Measurements from ENCODE around the gene GRID2.

GRID2 gene

DNA sequence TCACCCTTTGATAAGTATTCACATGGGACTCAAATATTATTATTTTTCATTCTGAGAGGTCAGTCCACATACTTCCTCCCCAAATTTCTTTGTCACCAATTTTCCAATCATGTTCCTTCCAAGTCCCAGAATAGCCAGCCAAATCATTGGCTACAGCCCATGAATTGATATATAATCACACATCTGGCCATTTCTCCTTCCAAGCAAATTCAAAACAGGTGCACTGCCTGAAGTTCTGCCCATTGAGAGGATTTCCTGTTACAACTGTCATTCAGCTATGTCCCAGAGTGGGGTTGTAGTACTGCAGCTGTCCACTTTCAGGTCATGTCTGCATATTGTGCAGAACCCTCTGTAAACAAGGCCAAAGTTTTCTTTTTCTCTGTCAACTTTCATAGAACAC is 347.8 kb downstream of the GRID2 start:
- no peak overlapping the region for H3K27ac ChIP-seq
- no peak for DNase-seq (ENCODE audit: low read depth, low spot score)

DNA sequence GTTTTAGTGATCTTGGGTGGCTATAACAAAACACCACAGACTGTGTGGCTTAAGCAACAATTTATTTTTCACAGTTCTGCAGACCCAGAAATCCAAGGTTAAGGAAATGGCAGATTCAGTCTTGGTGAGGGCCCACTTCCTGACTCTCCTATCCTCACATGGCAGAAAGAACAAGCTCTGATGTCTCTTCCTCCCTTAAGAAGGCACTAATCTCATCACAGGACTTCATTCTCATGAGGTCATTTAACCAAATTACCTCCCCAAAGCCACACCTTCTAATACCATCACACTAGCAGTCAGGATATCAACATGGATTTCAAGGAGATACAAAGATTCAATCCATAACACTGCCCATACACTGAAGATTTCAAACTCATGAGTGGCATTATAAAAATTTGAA is 350.3 kb downstream of the GRID2 start:
- DNase-seq (ENCODE audit: low read depth, low spot score), result no peak
- no peak overlapping the region for H3K27ac ChIP-seq

DNA sequence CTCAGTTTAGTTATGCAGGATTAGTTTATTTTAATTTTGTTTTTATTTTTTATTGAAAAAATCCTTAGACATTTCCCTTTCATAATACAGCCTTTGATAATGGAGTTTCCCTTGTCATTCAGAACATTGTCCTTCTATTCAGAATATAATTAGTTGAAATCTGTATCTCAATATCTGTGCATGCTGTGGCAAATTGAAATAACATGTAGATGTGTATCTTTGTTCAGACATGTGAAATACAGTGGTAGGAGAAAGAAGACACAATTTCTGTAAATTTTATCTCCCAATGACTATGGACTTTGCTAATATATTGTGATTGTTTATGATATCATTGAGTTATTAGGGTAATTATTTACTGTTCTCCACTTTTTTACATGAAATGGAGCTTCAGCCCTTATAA is 353.9 kb downstream of the GRID2 start:
- DNase-seq (ENCODE audit: low read depth, low spot score), result no peak
- H3K27ac ChIP-seq, result no peak overlapping the region

DNA sequence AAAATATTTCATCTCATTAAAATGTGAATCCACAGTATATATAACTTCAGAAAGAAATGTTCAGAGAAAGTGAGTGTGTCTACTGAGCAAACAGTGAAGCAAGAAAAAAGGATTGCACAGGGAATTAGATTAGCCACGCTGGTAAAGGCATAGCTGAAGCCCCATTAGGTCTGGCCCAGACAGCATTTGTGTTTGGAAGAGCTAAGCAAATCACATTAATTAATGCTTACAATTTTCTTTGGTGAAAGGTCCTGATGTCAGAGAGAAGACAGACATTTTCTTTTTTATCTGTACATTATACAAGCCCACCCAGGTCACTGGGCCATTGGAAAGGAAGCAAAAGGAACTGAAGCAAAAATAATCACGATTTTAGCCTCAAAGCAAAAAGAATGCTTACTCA is 354.6 kb downstream of the GRID2 start:
- no peak for DNase-seq (ENCODE audit: low read depth, low spot score)

DNA sequence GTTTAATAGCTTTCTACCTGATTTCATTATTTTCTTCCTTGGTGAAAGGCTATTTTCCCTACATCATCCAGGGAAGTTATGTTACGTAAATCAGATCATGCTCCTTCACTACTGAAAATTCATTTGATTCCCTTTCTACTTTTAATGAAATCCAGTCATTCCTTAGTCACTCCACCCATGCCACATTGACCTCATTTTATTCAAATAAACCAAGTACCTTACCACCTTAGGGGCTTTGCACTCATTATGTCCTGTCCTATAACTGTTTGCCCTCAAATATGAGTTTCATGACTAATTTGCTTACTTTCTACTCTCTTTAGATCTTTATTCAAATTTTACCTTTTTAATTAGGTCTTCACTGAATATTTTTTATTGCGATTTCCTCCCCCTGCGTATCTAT is 374.0 kb downstream of the GRID2 start:
- no peak for DNase-seq (ENCODE audit: low read depth, low spot score)
- no peak overlapping the region for H3K27ac ChIP-seq

More for the DNA sequence above, 354.6 kb downstream of the GRID2 start:
- no peak overlapping the region for H3K27ac ChIP-seq

DNA sequence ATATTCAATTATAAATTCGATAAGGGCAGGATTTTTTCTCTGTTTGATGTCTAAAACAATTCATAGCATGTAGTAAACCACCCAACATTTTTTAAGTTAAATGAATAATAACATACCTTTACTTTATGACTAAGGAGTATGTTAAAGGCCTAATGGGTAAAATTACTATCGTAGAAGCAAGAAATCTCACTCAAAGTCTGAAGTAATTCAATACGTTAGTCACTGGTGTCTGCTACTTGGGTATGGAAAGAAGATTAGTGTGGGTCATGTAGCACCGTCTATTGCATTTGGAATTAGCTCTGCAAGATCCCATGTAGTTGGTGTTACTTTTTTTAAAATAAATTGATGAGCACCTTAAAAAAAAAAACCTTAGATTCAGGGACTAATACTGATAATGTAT is 374.5 kb downstream of the GRID2 start:
- H3K27ac ChIP-seq, result no peak overlapping the region
- no peak for DNase-seq (ENCODE audit: low read depth, low spot score)

DNA sequence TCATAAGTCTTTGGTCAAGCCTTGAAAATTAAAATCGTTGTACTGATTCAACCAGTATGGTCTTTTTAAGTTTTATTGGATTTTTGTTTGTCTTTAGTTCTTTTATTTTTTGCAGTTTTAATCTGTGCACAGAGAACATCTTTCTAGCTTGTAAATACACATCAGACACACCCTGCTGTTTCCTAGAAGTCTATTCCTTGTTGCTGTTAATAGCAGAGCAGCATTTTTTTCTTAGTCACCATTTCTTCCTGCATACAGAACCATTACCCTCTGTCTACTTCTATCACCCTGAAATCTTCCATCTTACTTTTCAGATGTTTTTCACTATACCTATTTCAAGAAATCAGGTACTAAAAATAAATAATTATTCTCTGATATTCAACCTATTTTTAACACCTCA is 375.4 kb downstream of the GRID2 start:
- DNase-seq (ENCODE audit: low read depth, low spot score), result no peak
- H3K27ac ChIP-seq, result no peak overlapping the region

DNA sequence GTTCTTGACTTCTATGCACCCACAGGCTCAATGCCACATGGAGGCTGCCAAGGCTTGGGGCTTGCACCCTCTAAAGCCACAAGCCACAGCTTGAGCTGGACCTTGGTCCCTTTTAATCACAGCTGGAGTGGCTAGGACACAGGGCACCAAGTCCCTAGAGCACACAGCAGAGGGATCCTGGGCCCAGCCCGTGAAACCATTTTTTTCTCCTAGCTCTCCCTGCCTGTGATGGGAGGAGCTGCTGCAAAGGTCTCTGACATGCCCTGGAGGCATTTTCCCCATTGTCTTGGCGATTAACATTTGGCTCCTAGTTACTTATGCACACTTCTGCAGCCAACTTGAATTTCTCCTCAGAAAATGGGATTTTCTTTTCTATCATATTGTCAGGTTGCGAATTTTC is 410.9 kb downstream of the GRID2 start:
- H3K27ac ChIP-seq, result no peak overlapping the region
- DNase-seq (ENCODE audit: low read depth, low spot score), result no peak

DNA sequence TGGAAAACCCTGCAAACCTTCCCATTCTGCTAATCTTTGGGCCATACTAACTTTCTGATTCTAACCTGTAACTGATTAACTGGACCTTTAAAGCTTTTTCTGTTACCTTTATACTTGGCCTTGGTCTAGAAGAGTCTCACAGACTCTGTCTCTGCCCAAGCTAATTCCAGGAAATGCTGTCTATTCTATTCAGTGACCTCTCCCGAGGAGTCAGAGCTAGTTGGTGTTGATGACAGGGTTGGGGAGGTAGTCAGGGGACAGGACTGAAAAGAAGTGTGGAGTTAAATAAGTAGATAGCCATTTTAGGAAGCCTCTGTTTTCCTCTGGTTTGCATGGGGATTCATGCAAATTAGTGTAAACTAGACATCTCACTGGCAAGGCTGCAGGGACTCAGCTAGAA is 429.5 kb downstream of the GRID2 start:
- H3K27ac ChIP-seq, result no peak overlapping the region

DNA sequence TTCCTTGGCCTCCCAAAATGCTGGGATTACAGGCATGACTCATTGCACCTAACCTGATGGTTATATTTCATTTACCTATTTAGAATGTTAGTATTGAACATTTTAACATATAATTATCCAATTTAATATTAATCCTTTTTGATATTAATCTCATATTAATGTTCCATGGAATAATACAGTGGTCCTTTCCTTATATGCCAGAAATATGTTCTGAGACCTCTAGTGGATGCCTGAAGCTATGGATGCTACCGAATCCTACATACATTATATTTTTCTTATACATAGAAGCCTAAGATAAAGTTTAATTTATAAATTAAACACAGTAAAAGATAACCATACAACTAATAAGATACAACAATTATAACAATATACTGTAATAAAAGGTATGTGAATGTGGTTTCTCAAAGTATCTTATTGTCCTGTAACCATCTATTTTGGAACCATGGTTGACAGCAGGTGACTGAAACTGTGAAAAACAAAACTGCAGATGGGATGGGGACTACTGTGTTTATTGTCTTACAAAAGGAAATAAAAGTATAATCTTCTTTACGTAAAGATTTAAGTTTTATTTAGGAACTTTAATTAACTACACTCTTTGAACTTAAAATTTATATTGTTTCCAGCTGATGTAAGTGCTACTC is 431.4 kb downstream of the GRID2 start:
- no peak overlapping the region for H3K27ac ChIP-seq
- no peak for DNase-seq (ENCODE audit: low read depth, low spot score)

More for the DNA sequence above, 429.5 kb downstream of the GRID2 start:
- no peak for DNase-seq (ENCODE audit: low read depth, low spot score)

DNA sequence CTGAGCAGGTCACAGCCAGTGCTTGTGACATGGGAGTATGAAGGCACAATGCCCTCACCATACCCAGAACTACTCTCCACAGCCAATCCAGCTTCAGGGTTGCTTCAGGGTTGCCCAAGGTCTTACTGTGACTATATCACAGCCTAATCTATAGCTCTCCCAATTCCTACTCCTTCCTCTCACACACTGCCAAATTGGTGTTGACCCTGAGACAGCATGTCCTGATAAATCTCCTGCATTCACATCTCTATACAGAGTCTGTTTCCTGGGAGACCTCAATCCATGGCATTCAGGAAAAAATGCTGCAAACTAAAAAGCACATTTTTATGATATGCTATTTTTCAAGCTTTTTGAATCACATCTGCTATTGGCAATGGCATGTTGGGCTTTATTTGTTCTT is 456.7 kb downstream of the GRID2 start:
- no peak for DNase-seq (ENCODE audit: low read depth, low spot score)
- no peak overlapping the region for H3K27ac ChIP-seq

DNA sequence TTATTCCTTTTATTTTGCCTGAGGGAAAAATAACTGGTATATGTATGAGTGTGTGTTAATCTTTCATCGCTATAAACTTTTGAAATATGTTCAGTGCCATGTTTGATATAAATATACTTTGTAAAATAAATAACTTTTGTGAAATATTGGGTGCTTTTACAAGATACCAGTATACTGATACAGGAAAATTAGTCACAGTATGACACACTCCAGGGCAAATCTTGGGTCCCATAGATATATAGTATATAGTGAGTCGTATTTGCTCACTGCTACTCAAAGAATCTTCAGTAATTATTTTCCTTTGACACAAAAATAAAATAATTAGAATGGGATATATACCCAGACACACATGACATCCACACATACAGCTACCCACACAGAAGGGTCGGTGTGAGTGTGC is 472.3 kb downstream of the GRID2 start:
- DNase-seq (ENCODE audit: low read depth, low spot score), result no peak
- no peak overlapping the region for H3K27ac ChIP-seq

DNA sequence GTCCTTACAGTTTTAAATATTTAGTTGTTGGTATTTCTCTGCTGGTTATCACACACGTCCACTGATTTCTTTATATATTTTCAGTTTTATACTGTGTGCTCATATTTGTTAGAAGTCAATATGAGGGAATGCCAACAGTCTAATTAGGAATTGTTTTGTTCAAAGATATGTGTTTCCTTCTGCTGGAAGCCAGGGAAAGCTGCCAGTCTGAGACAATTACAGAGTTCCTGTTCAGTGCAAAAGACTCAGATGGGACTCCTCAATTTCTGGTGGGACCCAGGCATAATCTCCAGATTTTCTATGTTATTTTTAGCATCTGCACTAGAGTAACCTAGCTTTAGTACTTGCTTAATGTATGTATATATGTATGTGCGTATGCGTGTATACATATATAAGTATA is 486.0 kb downstream of the GRID2 start:
- no peak for DNase-seq (ENCODE audit: low read depth, low spot score)
- H3K27ac ChIP-seq, result no peak overlapping the region

DNA sequence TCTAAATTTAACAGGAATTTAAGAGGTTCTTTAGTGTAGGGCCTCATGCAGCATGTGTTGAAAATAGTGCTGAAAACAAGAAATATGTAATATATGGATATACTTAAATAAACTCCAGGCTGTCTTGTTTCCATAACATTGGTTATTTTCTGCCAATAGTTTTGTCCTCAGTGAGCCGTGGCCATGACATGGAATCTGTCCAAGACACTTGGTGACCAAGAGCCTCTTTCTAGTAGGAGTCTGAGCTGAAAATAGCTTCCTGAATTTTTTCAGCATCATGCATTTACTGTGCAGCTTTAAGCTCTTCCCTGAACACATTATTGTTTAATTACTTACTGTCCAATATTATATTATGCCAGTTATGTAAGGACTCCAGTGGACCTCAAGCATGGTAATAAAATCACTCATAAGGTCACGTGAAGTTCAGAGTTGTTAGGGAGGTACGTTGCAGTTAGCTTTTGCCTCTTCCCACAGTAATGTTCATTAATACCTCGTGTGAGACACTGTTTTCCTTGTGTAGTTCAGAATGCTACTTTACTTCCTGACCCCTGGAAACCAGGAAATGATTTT is 488.2 kb downstream of the GRID2 start:
- peak; percentile 20 for DNase-seq (ENCODE audit: low read depth, low spot score)
- no peak overlapping the region for H3K27ac ChIP-seq

DNA sequence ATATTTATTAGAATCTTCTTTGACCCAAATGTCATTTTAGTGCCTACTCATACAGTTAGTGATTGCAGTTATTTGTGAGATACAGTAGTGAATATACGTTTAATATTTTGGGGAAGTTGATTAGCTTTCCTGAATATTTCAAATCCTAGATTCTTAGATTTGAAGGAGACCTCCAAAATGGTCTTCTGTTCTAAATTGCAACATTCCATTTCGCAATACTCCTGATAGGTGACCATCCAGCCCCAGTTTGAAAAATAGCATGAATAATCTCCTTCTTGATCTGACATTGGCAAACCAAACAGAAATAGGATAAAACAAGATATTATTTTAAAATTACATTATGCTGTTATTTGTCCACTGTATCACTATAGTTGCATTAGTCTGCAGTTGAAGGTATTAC is 505.6 kb downstream of the GRID2 start:
- DNase-seq (ENCODE audit: low read depth, low spot score), result no peak
- H3K27ac ChIP-seq, result no peak overlapping the region

DNA sequence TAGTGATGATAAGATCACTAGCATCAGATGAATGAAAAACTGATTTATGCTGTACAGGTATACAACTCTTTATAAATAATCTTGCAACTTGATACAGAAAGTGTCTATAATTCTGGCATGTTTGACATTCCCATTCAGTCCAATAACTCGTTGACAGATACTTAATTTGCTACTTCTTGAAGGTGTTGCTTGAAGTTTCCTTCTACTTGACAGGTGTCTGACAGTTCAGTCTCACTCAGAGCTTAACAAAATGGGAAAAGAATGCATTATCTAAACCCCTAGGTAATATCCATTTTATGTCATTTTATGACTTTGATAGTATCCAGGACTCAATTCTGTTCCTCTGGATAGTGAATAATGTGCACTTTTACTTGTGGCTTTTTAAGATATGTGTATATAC is 508.9 kb downstream of the GRID2 start:
- no peak for DNase-seq (ENCODE audit: low read depth, low spot score)
- H3K27ac ChIP-seq, result no peak overlapping the region

DNA sequence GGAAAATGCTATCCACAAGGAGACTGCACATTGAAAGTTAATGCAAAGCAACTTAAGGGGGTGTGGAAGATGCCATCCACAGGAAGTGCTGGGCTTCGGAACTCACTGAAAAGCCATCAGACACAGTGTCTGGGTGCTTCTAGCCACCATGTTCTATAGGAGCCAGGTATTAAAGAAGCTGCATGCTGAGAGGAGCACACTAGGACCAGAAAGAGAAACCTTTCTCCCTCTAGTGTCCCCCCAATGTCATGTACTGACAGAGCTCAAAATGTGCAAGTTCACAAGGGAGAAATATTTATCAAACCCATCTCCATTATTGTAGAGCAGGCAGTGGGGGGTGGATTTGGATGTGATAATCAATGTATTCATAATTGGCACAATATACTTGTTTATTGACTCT is 510.9 kb downstream of the GRID2 start:
- DNase-seq (ENCODE audit: low read depth, low spot score), result no peak
- no peak overlapping the region for H3K27ac ChIP-seq

DNA sequence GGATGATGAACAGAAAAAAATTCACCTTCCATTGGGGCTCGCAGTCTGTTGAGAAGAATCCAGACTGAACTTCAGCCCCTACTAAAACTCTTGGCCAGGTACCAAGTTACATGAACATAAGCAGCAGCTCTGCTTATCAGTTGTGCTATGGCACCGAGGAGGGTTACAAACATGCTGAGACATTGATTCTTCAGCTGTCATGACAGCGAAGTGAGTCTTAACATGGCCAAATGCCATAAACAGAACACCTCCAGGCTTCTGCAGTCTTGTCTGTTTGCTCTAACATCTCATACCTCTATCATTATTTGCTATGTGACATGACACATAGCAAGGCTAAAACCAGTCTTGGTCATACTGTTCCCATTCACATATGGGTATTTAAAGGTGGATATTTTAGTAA is 521.5 kb downstream of the GRID2 start:
- DNase-seq (ENCODE audit: low read depth, low spot score), result peak; percentile 66
- no peak overlapping the region for H3K27ac ChIP-seq

DNA sequence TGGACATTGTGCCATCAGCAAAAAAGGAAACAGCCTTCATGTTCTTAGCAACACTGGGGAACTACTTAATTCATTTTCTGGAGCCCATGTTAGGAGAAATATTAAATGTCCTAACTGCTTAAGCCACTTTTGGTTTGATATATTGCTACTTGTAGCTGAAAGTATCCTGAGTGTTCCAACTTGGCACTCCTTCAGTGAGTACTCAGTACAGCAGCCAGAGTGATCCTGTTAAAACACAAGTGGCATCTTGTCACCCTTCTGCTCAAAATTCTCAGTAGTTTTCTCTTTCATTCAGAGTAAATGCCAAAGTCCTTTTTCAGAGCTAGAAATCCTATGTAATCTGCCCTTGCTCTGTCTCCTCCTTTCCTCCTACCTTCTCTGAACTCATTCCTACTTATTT is 522.0 kb downstream of the GRID2 start:
- no peak for DNase-seq (ENCODE audit: low read depth, low spot score)
- no peak overlapping the region for H3K27ac ChIP-seq

DNA sequence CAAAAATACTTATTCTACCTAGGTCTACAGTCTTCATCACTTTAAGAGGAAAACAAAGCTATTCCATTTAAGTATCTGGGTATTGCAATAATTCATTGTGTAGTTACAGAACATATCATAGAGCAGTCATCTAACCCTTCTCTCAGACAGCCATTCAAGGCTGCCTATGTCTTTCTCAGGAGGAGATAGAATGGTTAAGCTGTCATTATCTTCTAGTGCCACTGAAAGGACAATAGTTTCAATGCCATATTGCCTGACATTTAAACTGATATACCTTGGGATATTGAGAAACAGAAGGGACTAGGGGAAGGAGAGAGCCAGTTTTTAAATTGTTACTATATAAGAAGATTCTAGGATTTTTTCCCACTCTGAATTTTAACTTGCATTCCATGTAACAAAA is 527.0 kb downstream of the GRID2 start:
- DNase-seq (ENCODE audit: low read depth, low spot score), result no peak
- no peak overlapping the region for H3K27ac ChIP-seq

DNA sequence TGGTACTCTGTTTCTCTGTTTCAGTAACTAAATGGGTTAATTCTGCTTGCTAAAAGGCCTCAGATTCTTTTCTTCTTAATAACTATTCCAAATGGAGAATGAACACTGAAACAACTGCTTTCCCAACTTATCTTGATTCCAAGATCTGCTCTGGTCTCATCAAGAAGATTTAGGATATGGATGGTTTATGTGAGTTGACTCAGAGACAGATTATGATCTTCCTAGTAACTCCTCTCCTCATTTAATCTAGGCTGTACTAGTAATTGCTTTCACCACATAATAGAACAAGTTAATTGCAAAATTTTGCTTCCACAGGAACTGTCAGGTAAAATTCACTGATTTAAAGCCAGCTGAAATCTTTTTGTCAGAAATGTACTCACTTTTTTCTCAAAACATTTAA is 537.1 kb downstream of the GRID2 start:
- DNase-seq (ENCODE audit: low read depth, low spot score), result no peak
- H3K27ac ChIP-seq, result no peak overlapping the region

DNA sequence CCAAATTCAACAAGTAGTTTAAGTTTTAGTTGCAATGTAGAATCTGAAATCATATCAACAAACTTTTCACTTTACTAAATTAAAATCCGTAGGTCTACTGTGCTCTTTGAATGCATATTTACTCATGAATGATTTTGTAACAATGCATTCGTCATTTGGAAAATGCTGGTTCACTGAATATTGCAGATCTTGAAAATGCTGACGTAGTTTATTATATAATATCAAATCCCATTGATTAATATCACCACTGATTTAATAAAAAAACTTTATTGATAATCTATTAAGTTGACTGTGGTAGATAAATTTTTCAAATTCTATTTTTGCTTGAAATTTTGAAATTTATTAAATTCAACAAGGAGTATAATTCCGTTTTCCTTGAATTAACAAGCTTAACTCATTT is 540.0 kb downstream of the GRID2 start:
- no peak overlapping the region for H3K27ac ChIP-seq
- no peak for DNase-seq (ENCODE audit: low read depth, low spot score)

DNA sequence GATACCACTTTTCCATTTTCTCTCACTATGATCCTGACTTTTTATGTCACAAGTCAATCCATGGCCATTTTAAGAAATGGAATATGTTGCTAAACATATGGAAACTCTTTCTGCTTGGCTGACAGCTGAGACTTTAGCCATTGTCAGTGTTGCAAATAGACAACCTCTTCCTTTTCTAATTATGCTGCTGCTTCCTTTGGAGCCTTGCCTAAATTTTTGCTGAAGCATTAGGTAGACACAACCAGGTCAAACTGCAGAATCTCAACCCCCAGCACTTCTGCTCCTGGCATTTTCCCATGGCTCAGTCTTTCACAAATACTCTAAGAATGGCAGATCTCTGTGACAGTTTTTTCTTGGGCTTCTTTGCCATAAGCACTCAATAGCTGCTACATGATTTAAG is 543.3 kb downstream of the GRID2 start:
- no peak overlapping the region for H3K27ac ChIP-seq
- DNase-seq (ENCODE audit: low read depth, low spot score), result no peak
